ENCODE data around the gene SMIM7.
"Not testable (repeated sequence)": the region's sequence is repeated elsewhere in the genome, so short reads cannot be mapped to it uniquely, and the experiment has no call there.

Gene SMIM7

DNA sequence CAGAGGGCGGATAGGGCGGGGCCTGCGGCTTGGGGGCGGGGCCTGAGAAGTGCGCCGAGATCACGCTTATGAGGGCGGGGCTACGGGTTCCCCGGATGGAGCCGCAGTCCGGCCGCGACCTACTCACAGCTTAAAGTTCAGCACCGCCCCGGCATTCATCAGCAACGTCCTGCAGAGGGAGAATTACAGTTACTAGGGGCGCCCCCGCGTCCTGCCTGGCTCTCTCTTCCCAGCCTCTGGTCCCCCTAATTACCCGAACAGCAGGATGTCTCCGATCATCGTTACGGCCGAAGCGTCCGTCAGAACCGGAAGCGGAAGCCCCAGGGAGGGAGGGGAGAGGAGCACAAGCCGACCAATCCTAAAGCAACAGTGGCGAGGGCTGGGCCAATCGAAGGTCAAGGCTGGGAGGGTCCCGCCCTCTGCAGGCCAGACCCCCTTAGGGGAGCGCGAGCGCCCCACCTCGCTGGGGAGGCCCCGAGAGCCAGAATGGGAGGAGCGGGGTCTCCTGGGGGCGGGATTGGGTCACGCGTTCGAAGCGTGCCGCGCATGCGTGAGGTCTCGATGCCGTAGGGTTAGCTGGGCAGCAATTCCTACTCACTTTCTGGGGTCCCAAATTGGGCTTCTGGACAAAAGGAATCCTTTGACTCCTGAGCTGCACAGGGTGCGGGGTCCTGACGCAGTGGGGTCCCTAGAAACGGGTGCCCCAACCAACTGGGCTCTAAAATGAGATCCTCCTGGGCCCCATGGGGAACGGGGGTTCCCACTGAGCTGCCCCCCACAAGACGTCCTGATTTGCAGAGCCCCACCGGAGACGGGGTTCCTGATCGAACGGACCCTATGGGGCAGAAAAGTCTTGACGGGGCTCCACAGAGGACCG lies at the start of gene SMIM7:
Gene SMIM7, minus strand, starts transcription at position 313 of the 877 bp plus-strand sequence. Its CDS starts 34 bp downstream, at position 279.
- peak; percentile 98 for DNase-seq (ENCODE audit: low read depth)

- DNase-seq (ENCODE audit: low read depth) = no peak
Observed at GRCh38 chr19:16703677-16704076, 43.7 kb upstream of the SMIM7 start.

DNA sequence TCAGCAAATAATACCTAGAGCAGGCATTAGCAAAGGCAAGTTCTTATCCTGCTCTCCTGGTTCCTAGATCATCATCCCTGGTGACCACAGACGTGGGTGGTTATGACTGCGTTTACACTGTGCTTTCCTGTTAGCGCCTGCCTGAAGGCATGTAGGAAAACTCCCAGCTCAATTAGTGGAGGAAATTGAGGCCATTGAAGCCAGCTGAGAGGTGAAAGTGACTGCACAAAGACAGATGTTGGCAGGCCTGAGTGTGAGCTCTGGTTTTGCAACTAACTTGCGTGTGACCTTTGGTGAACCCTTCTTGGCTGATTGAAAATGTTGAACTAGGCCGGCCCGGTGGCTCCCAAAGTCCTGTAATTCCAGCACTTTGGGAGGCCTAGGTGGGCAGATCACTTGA lies 42.2 kb upstream of the SMIM7 start:
- no peak for DNase-seq (ENCODE audit: low read depth)

DNA sequence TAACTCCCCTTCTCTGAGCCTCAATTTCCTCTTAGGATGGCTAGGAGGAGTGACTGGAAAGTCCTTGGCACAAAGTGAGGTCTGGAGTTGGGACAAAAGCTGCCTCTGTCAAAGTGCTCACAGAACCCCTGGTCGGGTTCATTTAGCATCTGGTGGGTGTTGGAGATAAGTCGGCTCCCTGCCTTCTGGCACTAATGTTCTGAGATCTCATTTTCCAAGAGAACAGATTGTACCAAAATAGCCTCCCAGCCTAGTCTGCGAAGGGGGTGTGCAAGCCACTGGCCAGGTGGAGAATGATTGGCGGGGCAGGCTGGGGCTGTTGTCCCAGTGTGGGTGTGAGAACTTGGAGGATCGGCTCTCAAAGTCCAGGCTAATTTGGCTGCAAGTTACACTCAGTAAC lies 39.0 kb upstream of the SMIM7 start:
- no peak for DNase-seq (ENCODE audit: low read depth)

DNA sequence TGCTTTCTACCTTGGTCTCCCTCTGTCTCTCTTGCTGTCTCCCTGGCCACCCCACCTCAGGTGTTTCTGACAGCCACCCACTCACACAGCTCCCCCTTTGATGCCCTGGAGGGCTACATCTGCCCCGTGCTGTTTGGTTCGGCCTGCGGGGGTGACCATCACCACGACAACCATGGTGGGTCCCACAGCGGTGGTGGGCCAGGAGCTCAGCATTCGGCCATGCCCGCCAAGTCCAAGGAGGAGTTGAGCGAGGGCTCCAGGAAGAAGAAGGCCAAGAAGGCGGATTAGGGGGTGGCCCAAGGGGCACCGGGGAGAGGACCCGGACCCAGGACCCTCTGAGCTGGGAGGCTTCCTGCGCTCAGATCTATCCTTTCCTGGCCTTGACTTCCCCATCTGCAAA lies 28.1 kb upstream of the SMIM7 start:
- no peak for DNase-seq (ENCODE audit: low read depth)

GRCh38 chr19:16684216-16684615 lies 24.3 kb upstream of the SMIM7 start:
- no peak for DNase-seq (ENCODE audit: low read depth)

DNA sequence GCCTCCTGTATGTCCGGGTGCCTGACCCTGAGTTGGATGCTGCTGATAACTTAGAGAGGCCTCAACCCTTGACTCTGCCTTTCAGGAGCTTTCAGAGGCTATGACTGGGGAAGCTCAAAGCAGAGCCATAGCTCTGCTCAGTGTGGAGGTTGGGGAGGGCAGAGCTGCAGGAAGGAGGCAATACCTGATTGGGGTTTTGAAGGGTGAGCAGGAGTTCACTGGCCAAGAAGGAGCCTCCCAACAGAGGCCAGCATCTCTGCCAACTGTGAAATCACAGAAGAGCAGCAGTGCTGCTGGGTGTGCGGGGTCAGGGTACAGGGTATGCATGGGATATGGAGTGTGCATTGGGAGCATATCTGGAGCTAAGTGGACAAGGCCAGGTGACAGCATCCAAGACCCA lies 22.6 kb upstream of the SMIM7 start:
- DNase-seq (ENCODE audit: low read depth) = no peak

- no peak for DNase-seq (ENCODE audit: low read depth)
Observed at GRCh38 chr19:16679811-16680210, 19.9 kb upstream of the SMIM7 start.

DNA sequence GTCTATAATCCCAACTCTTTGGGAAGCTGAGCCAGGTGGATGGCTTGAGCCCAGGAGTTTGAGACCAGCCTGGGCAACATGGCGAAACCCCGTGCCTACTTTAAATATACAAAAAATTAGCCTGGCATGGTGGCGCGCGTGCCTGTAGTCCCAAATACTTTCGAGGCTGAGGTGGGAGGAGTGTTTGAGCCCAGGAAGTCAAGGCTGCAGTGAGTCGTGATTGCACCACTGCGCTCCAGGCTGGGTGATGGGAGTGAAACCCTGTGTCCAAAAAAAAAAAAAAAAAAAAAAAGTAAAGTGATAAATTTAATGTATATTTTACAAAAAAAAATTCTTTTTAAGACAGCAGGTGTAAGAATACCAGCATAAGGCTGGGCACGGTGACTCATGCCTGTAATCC lies 18.6 kb upstream of the SMIM7 start:
- no peak for DNase-seq (ENCODE audit: low read depth)

DNA sequence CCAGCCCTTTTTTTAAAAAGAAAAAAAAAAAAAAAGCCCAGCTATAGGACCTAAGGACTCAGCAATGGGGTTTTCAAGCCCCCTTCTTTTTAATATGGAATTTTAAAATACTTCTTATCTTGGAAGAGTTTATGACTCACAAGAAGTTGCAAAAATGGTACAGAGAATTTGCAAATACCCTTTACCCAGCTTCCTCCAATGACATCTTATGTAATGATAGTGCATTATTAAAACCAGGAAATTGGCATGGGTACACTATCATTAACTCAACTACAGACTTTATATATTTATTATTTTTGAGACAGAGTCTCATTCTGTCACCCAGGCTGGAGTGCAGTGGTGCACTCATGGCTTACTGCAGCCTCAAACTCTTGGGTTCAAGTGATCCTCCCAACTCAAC lies 17.1 kb upstream of the SMIM7 start:
- DNase-seq (ENCODE audit: low read depth) = no peak

- DNase-seq (ENCODE audit: low read depth) = no peak
Observed at GRCh38 chr19:16676101-16676798, 16.3 kb upstream of the SMIM7 start.

GRCh38 chr19:16673839-16674238 lies 13.9 kb upstream of the SMIM7 start:
- not testable (repeated sequence) for DNase-seq (ENCODE audit: low read depth)

DNA sequence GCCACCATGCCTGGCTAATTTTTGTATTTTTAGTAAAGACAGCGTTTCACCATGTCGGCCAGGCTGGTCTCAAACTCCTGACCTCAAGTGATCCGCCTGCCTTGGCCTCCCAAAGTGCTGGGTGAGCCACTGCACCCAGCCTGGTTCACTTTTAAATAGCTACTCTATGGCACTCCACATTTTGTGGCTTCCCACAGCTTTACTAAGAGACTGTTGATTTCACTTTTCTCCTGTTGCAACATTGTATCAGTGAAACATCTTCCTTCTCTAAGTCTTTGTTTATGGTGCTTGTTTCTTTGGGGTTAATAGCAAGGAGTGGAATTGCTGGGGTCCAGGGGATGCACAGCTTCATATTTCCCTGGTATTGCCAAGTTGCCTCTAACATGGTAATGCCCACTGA lies 13.3 kb upstream of the SMIM7 start:
- DNase-seq (ENCODE audit: low read depth) = no peak

DNA sequence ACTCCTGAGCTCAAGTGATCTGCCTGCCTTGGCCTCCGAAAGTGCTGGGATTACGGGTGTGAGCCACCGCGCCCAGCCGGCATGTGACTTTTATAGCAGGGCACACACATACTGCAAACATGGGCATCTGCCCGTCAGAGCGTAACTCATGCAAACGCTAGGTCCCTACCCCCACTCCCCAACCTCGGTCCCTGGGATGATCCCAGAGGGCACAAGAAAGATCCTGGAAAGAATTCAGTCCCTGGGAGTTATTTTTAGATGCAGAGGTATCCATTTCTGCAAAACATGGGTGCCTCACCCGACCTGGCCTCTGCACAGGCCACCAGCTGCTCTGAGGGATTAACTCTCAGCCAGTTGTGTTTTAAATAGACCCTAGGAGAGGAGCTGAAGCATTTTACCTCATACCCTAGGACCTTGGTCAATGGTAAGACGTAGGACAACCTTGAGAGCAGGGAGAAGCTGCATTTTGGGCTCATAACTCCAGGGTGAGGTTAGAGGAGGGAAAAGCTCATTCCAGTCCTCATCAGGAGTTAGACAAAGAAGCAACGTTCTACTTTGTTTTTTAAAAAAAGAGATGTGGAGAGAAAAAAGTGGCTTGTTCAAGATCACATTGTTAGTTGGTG lies 11.8 kb upstream of the SMIM7 start:
- DNase-seq (ENCODE audit: low read depth) = no peak

GRCh38 chr19:16670291-16670690 lies 10.3 kb upstream of the SMIM7 start:
- DNase-seq (ENCODE audit: low read depth) = no peak

- not testable (repeated sequence) for DNase-seq (ENCODE audit: low read depth)
Observed at GRCh38 chr19:16668702-16669101, 8.8 kb upstream of the SMIM7 start.

DNA sequence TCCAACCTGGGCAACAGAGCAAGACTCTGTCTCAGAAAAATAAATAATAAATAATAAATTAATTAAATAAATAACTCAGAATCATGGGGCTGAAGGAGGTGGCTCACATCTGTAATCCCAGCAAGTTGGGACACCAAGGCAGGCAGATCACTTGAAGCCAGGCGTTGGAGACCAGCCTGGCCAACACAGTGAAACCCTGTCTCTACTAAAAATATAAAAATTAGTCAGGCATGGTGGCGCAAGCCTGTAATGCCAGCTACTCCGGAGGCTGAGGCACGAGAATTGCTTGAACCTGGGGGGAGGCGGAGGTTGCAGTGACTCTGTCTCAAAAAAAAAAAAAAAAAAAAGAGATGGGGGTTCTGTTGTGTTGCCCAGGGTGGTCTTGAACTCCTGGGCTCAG lies 8.2 kb upstream of the SMIM7 start:
- DNase-seq (ENCODE audit: low read depth) = no peak

GRCh38 chr19:16661480-16662034 lies 1.6 kb upstream of the SMIM7 start:
- DNase-seq (ENCODE audit: low read depth) = no peak

GRCh38 chr19:16660763-16661479 lies 977 bp upstream of the SMIM7 start, which contains the start of gene TMEM38A:
TMEM38A (plus strand) TSS chr19:16661139; CDS start chr19:16661218, 79 bp downstream.
- DNase-seq (ENCODE audit: low read depth) = peak; percentile 19

DNA sequence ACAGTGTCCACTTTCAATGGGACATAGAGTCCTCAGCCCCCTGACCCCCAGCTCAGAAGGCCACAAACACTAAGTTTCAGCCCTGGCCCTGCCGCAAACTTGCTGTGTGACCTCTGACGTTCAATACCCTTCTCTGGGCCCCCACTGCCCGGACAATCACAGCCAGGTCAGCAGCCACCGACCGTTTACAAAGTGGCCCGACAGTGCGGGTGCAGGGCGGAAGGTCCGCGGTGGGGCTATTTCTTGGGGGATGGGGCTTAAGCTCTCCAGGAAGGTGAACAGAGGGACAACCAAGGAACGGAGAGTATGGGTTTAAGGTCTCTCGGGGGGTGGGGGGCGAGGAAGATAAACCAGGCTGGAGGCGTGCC lies 496 bp downstream of the SMIM7 start:
- DNase-seq (ENCODE audit: low read depth) = no peak

DNA sequence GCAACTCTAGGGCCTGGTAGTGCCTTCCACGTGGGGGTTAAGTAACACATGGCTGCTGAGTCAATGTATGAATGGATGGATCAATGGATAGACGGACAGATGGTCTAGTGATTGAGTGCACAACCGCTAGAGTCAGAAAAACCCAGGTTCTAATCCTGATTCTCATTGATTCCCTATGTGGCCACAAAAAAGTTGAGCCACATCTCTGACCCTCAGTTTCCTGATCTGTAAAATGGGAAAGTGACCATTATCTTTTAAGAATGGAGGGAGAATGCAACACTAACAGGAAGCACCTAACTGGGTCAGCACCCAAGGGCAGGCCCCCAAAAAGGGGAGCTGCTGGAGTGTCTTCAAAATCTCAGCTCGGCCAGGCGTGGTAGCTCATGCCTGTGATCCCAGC lies 2.6 kb downstream of the SMIM7 start:
- DNase-seq (ENCODE audit: low read depth) = no peak

GRCh38 chr19:16655727-16656126 lies 4.2 kb downstream of the SMIM7 start:
- DNase-seq (ENCODE audit: low read depth) = no peak
